ENCODE data around the gene YIPF2. TPM values are rescaled to one million over a fixed set of nuclear protein-coding genes. Genes with fewer than 3 reads are reported as not detected.

The YIPF2 gene
- total and polyA plus RNA-seq, 2 of the 4 experiments (the other 2 are of a cell fraction), result 61.5 to 78.0 TPM

DNA sequence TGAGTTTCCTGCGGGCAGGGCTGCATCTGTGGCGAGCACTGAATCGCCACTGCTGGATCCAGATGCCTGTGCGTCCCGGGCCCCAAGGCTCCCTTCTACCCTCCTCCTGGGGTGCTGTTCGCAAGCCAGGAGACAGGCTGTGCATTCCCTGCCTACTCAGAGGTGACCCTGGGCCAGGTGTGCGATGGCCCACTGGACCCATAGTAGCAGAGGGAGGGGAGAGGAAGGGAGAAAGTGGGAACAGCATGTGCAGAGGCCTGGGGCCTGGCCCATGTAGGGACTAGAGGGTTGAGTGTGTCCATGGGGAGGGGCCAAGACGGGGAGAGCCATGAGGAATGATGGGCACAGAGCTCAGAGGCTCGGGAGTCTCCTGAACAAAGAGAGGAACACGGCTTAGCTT lies 29.8 kb downstream of the YIPF2 start:
- Histone ChIP-seq H3K27ac (ENCODE audit: insufficient read depth, low read length) (no peak overlapping the region), H3K4me3 (ENCODE audit: insufficient read depth, low read depth, low read length) (no peak overlapping the region), H3K9me1 (ENCODE audit: insufficient read depth, low read length) (peaks cover 24% of the 10 kb centered on the region), H4K5ac (ENCODE audit: low read depth, low read length) (no peak overlapping the region), H3K36me3 (ENCODE audit: control insufficient read depth, insufficient read depth, low read length) (no peaks in the 10 kb centered on the region), H2BK120ac (ENCODE audit: low read depth, low read length) (no peak overlapping the region), H2AFZ (replicated peaks; ENCODE audit: low read length, poor library complexity) (peak overlapping the region; percentile 23), H3K18ac (ENCODE audit: low read depth, low read length) (no peak overlapping the region), H3K79me1 (ENCODE audit: low read depth in 1 of 2, low read length in 2 of 2) (peaks cover 35 to 86% of the 10 kb centered on the region in 2 experiments), H2BK20ac (ENCODE audit: low read depth, low read length) (no peak overlapping the region), H4K8ac (ENCODE audit: low read depth in 2 of 2, low read length in 2 of 2) (no peak overlapping the region), H3K9me3 (ENCODE audit: control insufficient read depth, insufficient read depth, low read length) (no peaks in the 10 kb centered on the region), H3K4me2 (ENCODE audit: low read depth, low read length) (no peak overlapping the region), H3K9ac (ENCODE audit: low read depth, low read length) (no peak overlapping the region), H4K20me1 (ENCODE audit: insufficient read depth, low read length) (peaks cover 68% of the 10 kb centered on the region), H4K91ac (ENCODE audit: insufficient read depth, low read depth, low read length) (no peak overlapping the region), H2AK9ac (replicated peaks; ENCODE audit: low read depth, low read length, poor library complexity) (peak overlapping the region; percentile 89), H2AK5ac (ENCODE audit: low read depth, low read length) (no peak overlapping the region), H3K27me3 (ENCODE audit: control insufficient read depth, insufficient read depth, low read length) (no peaks in the 10 kb centered on the region), H3K56ac (ENCODE audit: extremely low read depth, insufficient read depth, low read length) (no peak overlapping the region), H2BK15ac (ENCODE audit: low read depth, low read length) (no peak overlapping the region), H3K23ac (ENCODE audit: low read depth, low read length) (no peak overlapping the region), H2BK5ac (ENCODE audit: low read depth, low read length, poor library complexity, severe bottlenecking) (no peak overlapping the region), H3K14ac (replicated peaks; ENCODE audit: low read depth, low read length) (no peak overlapping the region), H3K4me1 (ENCODE audit: control insufficient read depth, insufficient read depth, low read length) (peaks cover 16% of the 10 kb centered on the region), H3K4ac (ENCODE audit: low read depth, low read length) (no peak overlapping the region)
- ChIA-PET CTCF (interaction anchor here (0.9 to 1.2 kb wide), 2 partner anchors 17 to 33 kb away, joined by 3 to 4 read pairs; no protein-coding TSS in a partner anchor), POLR2A (ENCODE audit: unreplicated experiment) (interaction anchor here (0.6 kb wide), 1 partner anchor 20 kb away, joined by 6 read pairs; no protein-coding TSS in a partner anchor)
- DNase-seq (no peak), ATAC-seq (ENCODE audit: low read depth) (no peak)
- in situ Hi-C loops (cut with MboI; ENCODE audit: low sequenced_read_pairs) (no loop called here), dilution Hi-C loops (cut with HindIII; ENCODE audit: low sequenced_read_pairs, unreplicated experiment) (no loop called here), intact Hi-C loops (cut with micrococcal nuclease) (no loop called here)
- TF ChIP-seq MAZ (IDR thresholded peaks at IDR 0.05; ENCODE audit: borderline replicate concordance, low read depth, low read length), result no peak
- TF ChIP-seq BHLHE40 (IDR thresholded peaks at IDR 0.05; ENCODE audit: low read depth, low read length), result no peak
- TF ChIP-seq RCOR1 (IDR thresholded peaks at IDR 0.05; ENCODE audit: insufficient replicate concordance, low read length), result no peak
- TF ChIP-seq, protein P1, sequence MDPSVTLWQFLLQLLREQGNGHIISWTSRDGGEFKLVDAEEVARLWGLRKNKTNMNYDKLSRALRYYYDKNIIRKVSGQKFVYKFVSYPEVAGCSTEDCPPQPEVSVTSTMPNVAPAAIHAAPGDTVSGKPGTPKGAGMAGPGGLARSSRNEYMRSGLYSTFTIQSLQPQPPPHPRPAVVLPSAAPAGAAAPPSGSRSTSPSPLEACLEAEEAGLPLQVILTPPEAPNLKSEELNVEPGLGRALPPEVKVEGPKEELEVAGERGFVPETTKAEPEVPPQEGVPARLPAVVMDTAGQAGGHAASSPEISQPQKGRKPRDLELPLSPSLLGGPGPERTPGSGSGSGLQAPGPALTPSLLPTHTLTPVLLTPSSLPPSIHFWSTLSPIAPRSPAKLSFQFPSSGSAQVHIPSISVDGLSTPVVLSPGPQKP (IDR thresholded peaks at IDR 0.05; ENCODE audit: borderline replicate concordance, low read depth, low read length), result no peak
- TF ChIP-seq, protein P2, sequence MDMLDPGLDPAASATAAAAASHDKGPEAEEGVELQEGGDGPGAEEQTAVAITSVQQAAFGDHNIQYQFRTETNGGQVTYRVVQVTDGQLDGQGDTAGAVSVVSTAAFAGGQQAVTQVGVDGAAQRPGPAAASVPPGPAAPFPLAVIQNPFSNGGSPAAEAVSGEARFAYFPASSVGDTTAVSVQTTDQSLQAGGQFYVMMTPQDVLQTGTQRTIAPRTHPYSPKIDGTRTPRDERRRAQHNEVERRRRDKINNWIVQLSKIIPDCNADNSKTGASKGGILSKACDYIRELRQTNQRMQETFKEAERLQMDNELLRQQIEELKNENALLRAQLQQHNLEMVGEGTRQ (IDR thresholded peaks at IDR 0.05; ENCODE audit: low read depth, low read length), result no peak
- TF ChIP-seq MXI1 (IDR thresholded peaks at IDR 0.05; ENCODE audit: borderline replicate concordance, low read depth, low read length), result no peak
- TF ChIP-seq RAD21 (IDR thresholded peaks at IDR 0.05; ENCODE audit: low read length), result no peak
- TF ChIP-seq CEBPB (IDR thresholded peaks at IDR 0.05; ENCODE audit: low read depth, low read length), result no peak
- TF ChIP-seq CHD1 (IDR thresholded peaks at IDR 0.05; ENCODE audit: low read depth, low read length), result no peak
- TF ChIP-seq, protein P3, sequence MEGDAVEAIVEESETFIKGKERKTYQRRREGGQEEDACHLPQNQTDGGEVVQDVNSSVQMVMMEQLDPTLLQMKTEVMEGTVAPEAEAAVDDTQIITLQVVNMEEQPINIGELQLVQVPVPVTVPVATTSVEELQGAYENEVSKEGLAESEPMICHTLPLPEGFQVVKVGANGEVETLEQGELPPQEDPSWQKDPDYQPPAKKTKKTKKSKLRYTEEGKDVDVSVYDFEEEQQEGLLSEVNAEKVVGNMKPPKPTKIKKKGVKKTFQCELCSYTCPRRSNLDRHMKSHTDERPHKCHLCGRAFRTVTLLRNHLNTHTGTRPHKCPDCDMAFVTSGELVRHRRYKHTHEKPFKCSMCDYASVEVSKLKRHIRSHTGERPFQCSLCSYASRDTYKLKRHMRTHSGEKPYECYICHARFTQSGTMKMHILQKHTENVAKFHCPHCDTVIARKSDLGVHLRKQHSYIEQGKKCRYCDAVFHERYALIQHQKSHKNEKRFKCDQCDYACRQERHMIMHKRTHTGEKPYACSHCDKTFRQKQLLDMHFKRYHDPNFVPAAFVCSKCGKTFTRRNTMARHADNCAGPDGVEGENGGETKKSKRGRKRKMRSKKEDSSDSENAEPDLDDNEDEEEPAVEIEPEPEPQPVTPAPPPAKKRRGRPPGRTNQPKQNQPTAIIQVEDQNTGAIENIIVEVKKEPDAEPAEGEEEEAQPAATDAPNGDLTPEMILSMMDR (conservative IDR thresholded peaks at IDR 0.05; ENCODE audit: low read depth, low read length), result no peak
- TF ChIP-seq FOS (IDR thresholded peaks at IDR 0.05; ENCODE audit: low read depth, low read length), result no peak
- TF ChIP-seq MAFK (IDR thresholded peaks at IDR 0.05; ENCODE audit: low read depth, low read length), result no peak
- no peak for TF ChIP-seq SMC3 (IDR thresholded peaks at IDR 0.05; ENCODE audit: low read depth, low read length)
- no peak for TF ChIP-seq NFE2L2 (IDR thresholded peaks at IDR 0.05; ENCODE audit: low read depth, low read length)
- no peak for TF ChIP-seq RFX5 (IDR thresholded peaks at IDR 0.05; ENCODE audit: low read depth, low read length)
- TF ChIP-seq POLR2A (IDR thresholded peaks at IDR 0.05; ENCODE audit: low read depth, low read length), result no peak
- BruUV-seq (replicated peaks), result no TSS peak
- WGBS, 2 experiments (ENCODE audit: extremely low coverage in 2 of 2, insufficient read length in 1 of 2), result 100% methylated on average over 1 of the region's 10 CpGs; no CpG with 5 or more reads in 1 of the 2 experiments
